ENCODE data around the gene NACAD. TPM values are rescaled to one million over a fixed set of nuclear protein-coding genes. Genes with fewer than 3 reads are reported as not detected.
A peak's percentile ranks its signal among the peaks of the same experiment; 100 is the strongest.

The NACAD gene
- total RNA-seq, 1 experiment from 2014 or later, result 0.90 TPM

GRCh38 chr7:45100761-45101480, 12.2 kb upstream of the NACAD start:
- no TSS peak for BruUV-seq (replicated peaks)
- H3K27me3 Mint-ChIP-seq (ENCODE audit: unreplicated experiment), result no peaks in the 10 kb centered on the region
- peak overlapping the region; percentile 11 for H3K27ac Mint-ChIP-seq (ENCODE audit: unreplicated experiment)
- intact Hi-C loops (cut with micrococcal nuclease; ENCODE audit: unreplicated experiment), result no loop called here
- CTCF ChIA-PET, result no interaction called here
- H3K9me3 Mint-ChIP-seq (ENCODE audit: low read depth, unreplicated experiment), result no peaks in the 10 kb centered on the region
- TF ChIP-seq CTCF (IDR thresholded peaks at IDR 0.05; ENCODE audit: unreplicated experiment), result no peak
- peaks cover 52% of the 10 kb centered on the region for H3K36me3 Mint-ChIP-seq (ENCODE audit: insufficient read depth, unreplicated experiment)
- DNase-seq, result no peak
- no peak overlapping the region for H3K4me3 Mint-ChIP-seq (ENCODE audit: low read depth, unreplicated experiment)
- H3K4me1 Mint-ChIP-seq (ENCODE audit: low read depth, unreplicated experiment), result no peaks in the 10 kb centered on the region

- Mint-ChIP-seq H3K4me3 (ENCODE audit: low read depth, unreplicated experiment) (no peak overlapping the region), H3K36me3 (ENCODE audit: insufficient read depth, unreplicated experiment) (peaks cover 50% of the 10 kb centered on the region), H3K27ac (ENCODE audit: unreplicated experiment) (peak overlapping the region; percentile 11), H3K4me1 (ENCODE audit: low read depth, unreplicated experiment) (no peaks in the 10 kb centered on the region), H3K9me3 (ENCODE audit: low read depth, unreplicated experiment) (no peaks in the 10 kb centered on the region), H3K27me3 (ENCODE audit: unreplicated experiment) (no peaks in the 10 kb centered on the region)
- CTCF ChIA-PET, result no interaction called here
- intact Hi-C loops (cut with micrococcal nuclease; ENCODE audit: unreplicated experiment), result no loop called here
- TF ChIP-seq CTCF (IDR thresholded peaks at IDR 0.05; ENCODE audit: unreplicated experiment), result no peak
- DNase-seq, result no peak
- BruUV-seq (replicated peaks), result no TSS peak
Measured at GRCh38 chr7:45099891-45100760, 11.4 kb upstream of the NACAD start.

- intact Hi-C loops (cut with micrococcal nuclease; ENCODE audit: unreplicated experiment), result no loop called here
- Mint-ChIP-seq H3K4me3 (ENCODE audit: low read depth, unreplicated experiment) (no peak overlapping the region), H3K36me3 (ENCODE audit: insufficient read depth, unreplicated experiment) (peaks cover 44% of the 10 kb centered on the region), H3K27me3 (ENCODE audit: unreplicated experiment) (no peaks in the 10 kb centered on the region), H3K27ac (ENCODE audit: unreplicated experiment) (no peak overlapping the region), H3K9me3 (ENCODE audit: low read depth, unreplicated experiment) (no peaks in the 10 kb centered on the region), H3K4me1 (ENCODE audit: low read depth, unreplicated experiment) (no peaks in the 10 kb centered on the region)
- no peak for DNase-seq
- no peak for TF ChIP-seq CTCF (IDR thresholded peaks at IDR 0.05; ENCODE audit: unreplicated experiment)
- CTCF ChIA-PET, result no interaction called here
- no TSS peak for BruUV-seq (replicated peaks)
Measured at GRCh38 chr7:45098983-45099839, 10.4 kb upstream of the NACAD start.

- intact Hi-C loops (cut with micrococcal nuclease; ENCODE audit: unreplicated experiment), result no loop called here
- no peak overlapping the region for H3K4me3 Mint-ChIP-seq (ENCODE audit: low read depth, unreplicated experiment)
- BruUV-seq (replicated peaks), result no TSS peak
Measured at GRCh38 chr7:45092931-45093235, 4.1 kb upstream of the NACAD start.

More at GRCh38 chr7:45092931-45093235, 4.1 kb upstream of the NACAD start:
- H3K4me1 Mint-ChIP-seq (ENCODE audit: low read depth, unreplicated experiment), result peaks cover 9% of the 10 kb centered on the region
- no peak for TF ChIP-seq CTCF (IDR thresholded peaks at IDR 0.05; ENCODE audit: unreplicated experiment)
- no peak for DNase-seq
- H3K9me3 Mint-ChIP-seq (ENCODE audit: low read depth, unreplicated experiment), result no peaks in the 10 kb centered on the region
- CTCF ChIA-PET, result interaction anchor here (1.0 kb wide), 1 partner anchor 119 kb away, joined by 4 read pairs; no protein-coding TSS in a partner anchor
- H3K27ac Mint-ChIP-seq (ENCODE audit: unreplicated experiment), result no peak overlapping the region
- H3K36me3 Mint-ChIP-seq (ENCODE audit: insufficient read depth, unreplicated experiment), result peaks cover 11% of the 10 kb centered on the region
- peaks cover 54% of the 10 kb centered on the region for H3K27me3 Mint-ChIP-seq (ENCODE audit: unreplicated experiment)
